ENCODE measurements around the gene MAPT.

MAPT gene

DNA sequence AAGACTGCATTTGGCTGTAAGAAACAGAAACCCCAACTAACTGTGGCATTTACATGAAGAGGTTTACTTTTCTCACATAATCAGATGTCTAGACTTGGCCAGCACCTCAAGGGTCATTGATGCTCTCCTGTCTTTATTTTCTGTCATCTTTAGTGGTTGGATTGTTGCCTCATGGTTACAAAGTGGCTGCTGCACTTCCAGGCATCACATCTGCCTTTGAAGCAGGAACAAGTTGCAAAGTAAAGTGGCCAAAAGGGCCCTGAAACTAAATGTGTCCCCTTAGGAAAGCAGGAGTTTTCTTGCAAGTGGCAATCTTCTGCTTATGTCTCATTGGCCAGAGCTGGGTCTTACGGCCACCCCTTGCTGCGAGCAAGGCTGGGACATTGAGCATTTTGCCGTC lies 78.2 kb downstream of the MAPT start:
- DNase-seq: no peak
- TF ChIP-seq, protein P1, sequence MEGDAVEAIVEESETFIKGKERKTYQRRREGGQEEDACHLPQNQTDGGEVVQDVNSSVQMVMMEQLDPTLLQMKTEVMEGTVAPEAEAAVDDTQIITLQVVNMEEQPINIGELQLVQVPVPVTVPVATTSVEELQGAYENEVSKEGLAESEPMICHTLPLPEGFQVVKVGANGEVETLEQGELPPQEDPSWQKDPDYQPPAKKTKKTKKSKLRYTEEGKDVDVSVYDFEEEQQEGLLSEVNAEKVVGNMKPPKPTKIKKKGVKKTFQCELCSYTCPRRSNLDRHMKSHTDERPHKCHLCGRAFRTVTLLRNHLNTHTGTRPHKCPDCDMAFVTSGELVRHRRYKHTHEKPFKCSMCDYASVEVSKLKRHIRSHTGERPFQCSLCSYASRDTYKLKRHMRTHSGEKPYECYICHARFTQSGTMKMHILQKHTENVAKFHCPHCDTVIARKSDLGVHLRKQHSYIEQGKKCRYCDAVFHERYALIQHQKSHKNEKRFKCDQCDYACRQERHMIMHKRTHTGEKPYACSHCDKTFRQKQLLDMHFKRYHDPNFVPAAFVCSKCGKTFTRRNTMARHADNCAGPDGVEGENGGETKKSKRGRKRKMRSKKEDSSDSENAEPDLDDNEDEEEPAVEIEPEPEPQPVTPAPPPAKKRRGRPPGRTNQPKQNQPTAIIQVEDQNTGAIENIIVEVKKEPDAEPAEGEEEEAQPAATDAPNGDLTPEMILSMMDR (IDR thresholded peaks at IDR 0.05; ENCODE audit: low read depth, low read length, missing control alignments): no peak
- Histone ChIP-seq H3K4me3 (ENCODE audit: low read depth, low read length) (no peak overlapping the region), H3K27me3 (replicated peaks) (no peaks in the 10 kb centered on the region), H3K27ac (no peak overlapping the region), H3K36me3 (replicated peaks) (no peaks in the 10 kb centered on the region)
- in situ Hi-C loops (cut with HindIII; ENCODE audit: low pct_ligation_motif_present, low sequenced_read_pairs): no loop called here

DNA sequence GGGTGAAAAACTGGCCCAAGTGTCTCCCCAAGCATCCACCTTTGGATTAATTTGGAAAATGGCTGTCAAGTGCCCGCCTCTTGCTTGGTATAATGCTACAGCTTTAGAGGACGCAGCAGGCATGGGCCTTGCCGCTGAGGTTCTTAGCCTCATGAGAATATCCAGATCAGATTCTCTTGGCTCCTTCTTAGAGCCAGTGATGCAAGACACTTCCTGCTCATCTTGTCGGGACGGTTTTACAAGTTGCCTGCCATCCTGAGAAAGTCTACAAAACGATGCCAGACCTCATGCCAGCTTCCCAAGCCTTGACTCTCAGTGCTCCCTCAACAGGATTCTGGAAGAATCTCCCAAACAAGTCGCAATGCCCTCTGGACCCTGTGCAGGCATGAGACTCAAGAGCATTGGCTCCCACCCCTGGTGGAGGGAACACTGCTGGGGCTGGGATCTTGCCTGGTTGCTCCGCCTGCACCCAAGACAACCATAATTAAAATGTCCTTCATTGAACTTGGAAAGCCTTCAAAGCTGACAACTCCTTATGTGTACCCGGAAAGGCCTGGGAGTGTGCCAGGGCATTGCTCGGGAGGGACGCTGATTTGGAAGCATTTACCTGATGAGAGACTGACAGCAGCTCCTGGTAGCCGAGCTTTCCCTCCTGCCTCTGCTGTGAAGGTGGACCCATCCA lies 78.9 kb downstream of the MAPT start:
- TF ChIP-seq, protein P1 (IDR thresholded peaks at IDR 0.05; ENCODE audit: low read depth, low read length, missing control alignments): no peak
- H3K36me3 ChIP-seq (replicated peaks): no peaks in the 10 kb centered on the region
- DNase-seq: no peak
- in situ Hi-C loops (cut with HindIII; ENCODE audit: low pct_ligation_motif_present, low sequenced_read_pairs): no loop called here
- H3K27ac ChIP-seq: no peak overlapping the region
- no peaks in the 10 kb centered on the region for H3K27me3 ChIP-seq (replicated peaks)
- no peak overlapping the region for H3K4me3 ChIP-seq (ENCODE audit: low read depth, low read length)

DNA sequence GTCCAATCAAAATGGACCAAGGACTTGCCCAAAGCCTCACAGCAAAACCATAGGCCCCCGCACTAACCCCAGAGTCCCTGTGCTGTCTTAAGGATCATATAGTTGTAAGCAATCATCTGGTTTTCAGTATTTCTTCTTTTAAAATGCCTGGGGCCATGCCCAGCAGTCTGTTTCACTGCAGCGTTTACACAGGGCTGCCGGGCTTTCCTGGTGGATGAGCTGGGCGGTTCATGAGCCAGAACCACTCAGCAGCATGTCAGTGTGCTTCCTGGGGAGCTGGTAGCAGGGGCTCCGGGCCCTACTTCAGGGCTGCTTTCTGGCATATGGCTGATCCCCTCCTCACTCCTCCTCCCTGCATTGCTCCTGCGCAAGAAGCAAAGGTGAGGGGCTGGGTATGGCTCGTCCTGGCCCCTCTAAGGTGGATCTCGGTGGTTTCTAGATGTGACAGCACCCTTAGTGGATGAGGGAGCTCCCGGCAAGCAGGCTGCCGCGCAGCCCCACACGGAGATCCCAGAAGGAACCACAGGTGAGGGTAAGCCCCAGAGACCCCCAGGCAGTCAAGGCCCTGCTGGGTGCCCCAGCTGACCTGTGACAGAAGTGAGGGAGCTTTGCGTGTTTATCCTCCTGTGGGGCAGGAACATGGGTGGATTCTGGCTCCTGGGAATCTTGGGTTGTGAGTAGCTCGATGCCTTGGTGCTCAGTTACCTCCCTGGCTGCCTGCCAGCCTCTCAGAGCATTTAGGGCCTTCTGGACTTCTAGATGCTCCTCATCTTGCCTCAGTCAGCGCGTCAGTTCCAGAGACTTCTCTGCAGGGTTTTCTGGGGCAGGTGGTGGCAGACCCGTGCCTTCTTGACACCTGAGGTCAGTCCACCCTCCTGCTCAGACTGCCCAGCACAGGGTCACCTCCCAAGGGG lies 79.8 kb downstream of the MAPT start:
- Histone ChIP-seq H3K27me3 (replicated peaks) (no peaks in the 10 kb centered on the region), H3K36me3 (replicated peaks) (no peaks in the 10 kb centered on the region), H3K27ac (no peak overlapping the region), H3K4me3 (ENCODE audit: low read depth, low read length) (no peak overlapping the region)
- no peak for DNase-seq
- TF ChIP-seq, protein P1 (IDR thresholded peaks at IDR 0.05; ENCODE audit: low read depth, low read length, missing control alignments): no peak
- in situ Hi-C loops (cut with HindIII; ENCODE audit: low pct_ligation_motif_present, low sequenced_read_pairs): no loop called here

DNA sequence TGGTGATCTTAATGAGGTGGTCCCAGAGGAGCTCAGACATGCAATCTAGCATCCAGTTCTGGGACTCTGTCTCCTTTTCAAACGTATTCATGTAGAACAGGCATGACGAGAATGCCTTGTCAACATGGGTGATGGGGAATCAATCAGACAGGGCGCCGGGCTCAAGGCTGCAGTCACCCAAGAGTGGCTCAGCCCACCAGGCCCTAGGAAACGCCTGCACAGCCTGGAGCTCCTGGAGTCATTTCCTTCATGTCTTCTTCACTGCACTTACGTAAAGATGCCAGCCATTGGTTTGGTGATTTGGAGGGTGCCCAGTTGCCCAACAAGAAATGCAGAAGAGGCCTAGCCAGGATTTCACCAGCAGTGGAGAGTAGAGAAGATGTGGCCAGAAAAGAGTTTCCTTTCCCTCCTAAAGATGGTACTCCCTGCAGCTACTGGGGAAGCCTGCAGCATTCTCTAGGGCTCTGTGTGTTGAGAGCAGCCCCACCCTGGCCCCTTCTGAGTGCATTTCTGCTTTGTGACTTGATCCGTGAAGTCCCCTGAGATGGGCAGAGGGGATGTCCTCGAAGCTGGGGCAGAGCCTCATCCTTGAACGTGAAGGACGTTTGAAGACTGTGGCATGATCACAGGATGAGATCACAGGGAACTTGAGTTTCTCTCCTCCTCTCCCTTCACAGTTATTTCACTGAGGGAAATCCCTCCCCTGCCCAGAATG lies 80.7 kb downstream of the MAPT start:
- no peaks in the 10 kb centered on the region for H3K36me3 ChIP-seq (replicated peaks)
- TF ChIP-seq, protein P1 (IDR thresholded peaks at IDR 0.05; ENCODE audit: low read depth, low read length, missing control alignments): no peak
- no peaks in the 10 kb centered on the region for H3K27me3 ChIP-seq (replicated peaks)
- no peak for DNase-seq
- in situ Hi-C loops (cut with HindIII; ENCODE audit: low pct_ligation_motif_present, low sequenced_read_pairs): no loop called here
- H3K27ac ChIP-seq: no peak overlapping the region
- no peak overlapping the region for H3K4me3 ChIP-seq (ENCODE audit: low read depth, low read length)

DNA sequence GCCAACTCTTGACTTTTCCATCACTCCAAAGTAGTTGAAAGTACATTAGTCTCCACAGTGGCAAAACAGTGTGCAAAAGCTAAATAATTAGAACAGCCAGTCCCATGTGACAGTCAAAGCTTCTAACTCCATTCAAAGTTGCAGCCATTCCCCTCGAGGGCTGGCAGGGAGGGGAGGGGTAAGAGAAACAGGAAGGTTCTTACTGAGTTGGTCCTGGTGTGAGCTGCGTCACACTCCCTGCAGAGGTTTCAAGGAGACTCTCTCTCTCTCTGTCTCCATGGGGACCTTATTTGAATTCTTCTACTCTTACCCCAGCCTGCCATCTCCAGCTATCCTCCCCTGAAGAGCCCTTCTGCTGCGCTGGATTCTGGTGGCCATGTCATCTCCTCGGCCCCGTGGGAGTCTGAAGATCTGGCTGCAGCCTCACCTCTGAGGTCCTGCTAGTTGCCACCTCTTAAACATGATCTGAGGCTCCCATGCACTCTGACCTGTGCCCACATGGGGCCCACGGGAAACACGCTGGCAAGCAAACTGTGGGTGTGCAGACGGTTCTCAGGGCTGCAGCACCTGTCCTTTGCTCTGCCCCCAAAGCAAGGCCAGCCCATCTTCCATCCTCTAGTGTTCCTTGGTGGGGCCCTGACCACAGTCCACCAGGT lies 81.4 kb downstream of the MAPT start:
- in situ Hi-C loops (cut with HindIII; ENCODE audit: low pct_ligation_motif_present, low sequenced_read_pairs): no loop called here
- Histone ChIP-seq H3K27ac (no peak overlapping the region), H3K36me3 (replicated peaks) (no peaks in the 10 kb centered on the region), H3K4me3 (ENCODE audit: low read depth, low read length) (no peak overlapping the region), H3K27me3 (replicated peaks) (no peaks in the 10 kb centered on the region)
- TF ChIP-seq, protein P1 (IDR thresholded peaks at IDR 0.05; ENCODE audit: low read depth, low read length, missing control alignments): no peak
- DNase-seq: no peak

Data from brain microvascular endothelial cell (primary cell).